ENCODE data around the gene ZDHHC24.

ZDHHC24 gene

GRCh38 chr11:66568124-66568916 is 22.5 kb upstream of the ZDHHC24 start, which contains the start of gene CTSF:
TSS of gene CTSF (minus strand) at chr11:66568606. CDS start at chr11:66568486, 120 bp downstream.
- peak within 1 kb of the TSS; percentile 79 for H3K4me2 ChIP-seq (ENCODE audit: low read length)
- no peak within 1 kb of the TSS; the same call in 1 of the 2 replicates for H2AFZ ChIP-seq (ENCODE audit: low read length)
- peak within 1 kb of the TSS; percentile 62 for H3K4me3 ChIP-seq (ENCODE audit: low read depth, low read length, poor library complexity, severe bottlenecking)

GRCh38 chr11:66567787-66568123 is 21.9 kb upstream of the ZDHHC24 start:
- H3K4me2 ChIP-seq (ENCODE audit: low read length) = peak overlapping the region; percentile 79
- no peak overlapping the region for H3K27ac ChIP-seq (ENCODE audit: low read depth, low read length, poor library complexity, severe bottlenecking)
- no peaks in the 10 kb centered on the region for H4K20me1 ChIP-seq (ENCODE audit: insufficient read depth, low read length)
- H3K4me3 ChIP-seq (ENCODE audit: low read depth, low read length, poor library complexity, severe bottlenecking) = peak overlapping the region; percentile 62
- no peaks in the 10 kb centered on the region for H3K79me2 ChIP-seq (ENCODE audit: insufficient read depth, low read length)
- no peaks in the 10 kb centered on the region for H3K9me3 ChIP-seq (ENCODE audit: low read length)
- no peaks in the 10 kb centered on the region for H3F3A ChIP-seq (ENCODE audit: insufficient read depth, low read length)
- H3K9me2 ChIP-seq (ENCODE audit: low read depth, low read length) = no peaks in the 10 kb centered on the region
- H3K4me1 ChIP-seq (ENCODE audit: insufficient read depth, low read length, severe bottlenecking) = peaks cover 10% of the 10 kb centered on the region
- no peak overlapping the region for H2AFZ ChIP-seq (ENCODE audit: low read length)
- H3K9ac ChIP-seq (ENCODE audit: low read length) = peak overlapping the region; percentile 45; the same call in 1 of the 2 replicates
- peaks cover 11% of the 10 kb centered on the region; the same call in 1 of the 2 replicates for H3K27me3 ChIP-seq (ENCODE audit: insufficient read depth, low read length)
- no peaks in the 10 kb centered on the region for H3K36me3 ChIP-seq (ENCODE audit: insufficient read depth, low read length)
- TF ChIP-seq, protein P1, sequence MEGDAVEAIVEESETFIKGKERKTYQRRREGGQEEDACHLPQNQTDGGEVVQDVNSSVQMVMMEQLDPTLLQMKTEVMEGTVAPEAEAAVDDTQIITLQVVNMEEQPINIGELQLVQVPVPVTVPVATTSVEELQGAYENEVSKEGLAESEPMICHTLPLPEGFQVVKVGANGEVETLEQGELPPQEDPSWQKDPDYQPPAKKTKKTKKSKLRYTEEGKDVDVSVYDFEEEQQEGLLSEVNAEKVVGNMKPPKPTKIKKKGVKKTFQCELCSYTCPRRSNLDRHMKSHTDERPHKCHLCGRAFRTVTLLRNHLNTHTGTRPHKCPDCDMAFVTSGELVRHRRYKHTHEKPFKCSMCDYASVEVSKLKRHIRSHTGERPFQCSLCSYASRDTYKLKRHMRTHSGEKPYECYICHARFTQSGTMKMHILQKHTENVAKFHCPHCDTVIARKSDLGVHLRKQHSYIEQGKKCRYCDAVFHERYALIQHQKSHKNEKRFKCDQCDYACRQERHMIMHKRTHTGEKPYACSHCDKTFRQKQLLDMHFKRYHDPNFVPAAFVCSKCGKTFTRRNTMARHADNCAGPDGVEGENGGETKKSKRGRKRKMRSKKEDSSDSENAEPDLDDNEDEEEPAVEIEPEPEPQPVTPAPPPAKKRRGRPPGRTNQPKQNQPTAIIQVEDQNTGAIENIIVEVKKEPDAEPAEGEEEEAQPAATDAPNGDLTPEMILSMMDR (IDR thresholded peaks at IDR 0.05; ENCODE audit: low read length) = no peak
- no peak for TF ChIP-seq EZH2 (IDR thresholded peaks at IDR 0.05; ENCODE audit: borderline replicate concordance, low read length)

More at GRCh38 chr11:66568124-66568916, 22.5 kb upstream of the ZDHHC24 start, which contains the start of gene CTSF:
- TF ChIP-seq, protein P1 (IDR thresholded peaks at IDR 0.05; ENCODE audit: low read length) = no peak
- peaks cover 11% of the 10 kb centered on the region; the same call in 1 of the 2 replicates for H3K27me3 ChIP-seq (ENCODE audit: insufficient read depth, low read length)
- no peaks in the 10 kb centered on the region for H3K9me3 ChIP-seq (ENCODE audit: low read length)
- H3K4me1 ChIP-seq (ENCODE audit: insufficient read depth, low read length, severe bottlenecking) = peaks cover 10% of the 10 kb centered on the region
- peak within 1 kb of the TSS; percentile 45; the same call in 1 of the 2 replicates for H3K9ac ChIP-seq (ENCODE audit: low read length)
- H3K9me2 ChIP-seq (ENCODE audit: low read depth, low read length) = no peaks in the 10 kb centered on the region
- H3F3A ChIP-seq (ENCODE audit: insufficient read depth, low read length) = no peaks in the 10 kb centered on the region
- no peak within 1 kb of the TSS for H3K27ac ChIP-seq (ENCODE audit: low read depth, low read length, poor library complexity, severe bottlenecking)
- H4K20me1 ChIP-seq (ENCODE audit: insufficient read depth, low read length) = no peaks in the 10 kb centered on the region
- no peaks in the 10 kb centered on the region for H3K36me3 ChIP-seq (ENCODE audit: insufficient read depth, low read length)
- no peaks in the 10 kb centered on the region for H3K79me2 ChIP-seq (ENCODE audit: insufficient read depth, low read length)

DNA sequence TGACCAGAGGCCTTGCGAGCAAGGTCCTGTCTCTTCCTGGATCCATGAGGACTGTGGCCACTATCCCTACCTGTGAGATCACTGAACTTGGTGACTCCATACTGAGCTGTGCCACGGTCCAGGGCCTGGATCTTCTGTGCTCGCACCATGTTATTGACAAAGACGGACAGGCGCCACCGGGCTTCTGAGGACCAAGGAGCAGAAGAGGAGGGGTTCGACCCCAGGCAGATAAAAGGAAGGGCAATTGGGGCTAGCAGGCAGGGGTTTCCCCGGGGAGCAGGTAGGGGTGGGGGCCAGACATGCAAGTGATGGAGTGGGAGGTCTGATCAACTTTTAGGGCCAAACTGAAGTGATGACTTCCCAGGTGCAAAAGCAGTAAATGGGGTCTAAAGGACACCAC is 20.4 kb upstream of the ZDHHC24 start:
- H3K79me2 ChIP-seq (ENCODE audit: insufficient read depth, low read length) = no peaks in the 10 kb centered on the region
- no peaks in the 10 kb centered on the region for H3K36me3 ChIP-seq (ENCODE audit: insufficient read depth, low read length)
- TF ChIP-seq, protein P1 (IDR thresholded peaks at IDR 0.05; ENCODE audit: low read length) = no peak
- no peak for TF ChIP-seq EZH2 (IDR thresholded peaks at IDR 0.05; ENCODE audit: borderline replicate concordance, low read length)
- H4K20me1 ChIP-seq (ENCODE audit: insufficient read depth, low read length) = no peaks in the 10 kb centered on the region
- no peaks in the 10 kb centered on the region for H3K9me2 ChIP-seq (ENCODE audit: low read depth, low read length)
- H3K4me1 ChIP-seq (ENCODE audit: insufficient read depth, low read length, severe bottlenecking) = peaks cover 10% of the 10 kb centered on the region
- H2AFZ ChIP-seq (ENCODE audit: low read length) = no peak overlapping the region
- no peaks in the 10 kb centered on the region for H3F3A ChIP-seq (ENCODE audit: insufficient read depth, low read length)
- H3K9me3 ChIP-seq (ENCODE audit: low read length) = no peaks in the 10 kb centered on the region
- no peak overlapping the region for H3K4me3 ChIP-seq (ENCODE audit: low read depth, low read length, poor library complexity, severe bottlenecking)
- peaks cover 11% of the 10 kb centered on the region; the same call in 1 of the 2 replicates for H3K27me3 ChIP-seq (ENCODE audit: insufficient read depth, low read length)
- H3K27ac ChIP-seq (ENCODE audit: low read depth, low read length, poor library complexity, severe bottlenecking) = no peak overlapping the region
- no peak overlapping the region for H3K9ac ChIP-seq (ENCODE audit: low read length)
- no peak overlapping the region for H3K4me2 ChIP-seq (ENCODE audit: low read length)
